GM12864 (cell line): ENCODE data around the gene CHST11.

Source experiments
- DNase-seq: peaks from one replicate; pipeline ENCODE4 v3.0.0-alpha.2; 2011; ENCODE audit warnings: low read depth
- H3K4me3 ChIP-seq: 2 replicates; pipeline ENCODE4 v1.5.1; 2011; ENCODE audit warnings: mild to moderate bottlenecking, low read depth, low read length, control low read depth
- TF ChIP-seq, protein P1 (sequence below): IDR thresholded peaks from 2 replicates; pipeline ENCODE4 v1.5.1; 2011; ENCODE audit warnings: low read depth, mild to moderate bottlenecking, moderate library complexity, low read length, control low read depth, inconsistent platforms; ENCODE audit errors: missing control alignments

CHST11 gene

DNA sequence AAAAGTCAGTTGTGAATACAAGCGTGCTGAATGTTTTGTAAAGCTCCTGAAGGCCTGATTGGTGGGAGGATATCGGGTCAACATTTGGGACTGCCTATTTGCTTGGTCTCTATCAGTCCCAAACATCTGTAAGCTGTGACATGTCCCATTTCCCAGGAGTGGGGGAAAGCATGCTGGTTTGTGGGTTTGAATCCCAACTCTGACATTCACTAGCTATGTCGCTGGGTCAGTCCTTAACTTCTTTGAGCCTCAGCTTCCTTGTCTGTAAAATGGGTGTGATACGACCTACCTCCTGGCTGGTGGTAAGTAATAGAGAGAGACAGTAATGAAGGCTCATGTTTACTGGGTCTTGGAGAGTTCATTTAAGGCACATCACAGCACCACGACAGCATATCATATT lies 136.7 kb downstream of the CHST11 start:
- no peak overlapping the region for H3K4me3 ChIP-seq
- DNase-seq = no peak
- TF ChIP-seq, protein P1, sequence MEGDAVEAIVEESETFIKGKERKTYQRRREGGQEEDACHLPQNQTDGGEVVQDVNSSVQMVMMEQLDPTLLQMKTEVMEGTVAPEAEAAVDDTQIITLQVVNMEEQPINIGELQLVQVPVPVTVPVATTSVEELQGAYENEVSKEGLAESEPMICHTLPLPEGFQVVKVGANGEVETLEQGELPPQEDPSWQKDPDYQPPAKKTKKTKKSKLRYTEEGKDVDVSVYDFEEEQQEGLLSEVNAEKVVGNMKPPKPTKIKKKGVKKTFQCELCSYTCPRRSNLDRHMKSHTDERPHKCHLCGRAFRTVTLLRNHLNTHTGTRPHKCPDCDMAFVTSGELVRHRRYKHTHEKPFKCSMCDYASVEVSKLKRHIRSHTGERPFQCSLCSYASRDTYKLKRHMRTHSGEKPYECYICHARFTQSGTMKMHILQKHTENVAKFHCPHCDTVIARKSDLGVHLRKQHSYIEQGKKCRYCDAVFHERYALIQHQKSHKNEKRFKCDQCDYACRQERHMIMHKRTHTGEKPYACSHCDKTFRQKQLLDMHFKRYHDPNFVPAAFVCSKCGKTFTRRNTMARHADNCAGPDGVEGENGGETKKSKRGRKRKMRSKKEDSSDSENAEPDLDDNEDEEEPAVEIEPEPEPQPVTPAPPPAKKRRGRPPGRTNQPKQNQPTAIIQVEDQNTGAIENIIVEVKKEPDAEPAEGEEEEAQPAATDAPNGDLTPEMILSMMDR = no peak

DNA sequence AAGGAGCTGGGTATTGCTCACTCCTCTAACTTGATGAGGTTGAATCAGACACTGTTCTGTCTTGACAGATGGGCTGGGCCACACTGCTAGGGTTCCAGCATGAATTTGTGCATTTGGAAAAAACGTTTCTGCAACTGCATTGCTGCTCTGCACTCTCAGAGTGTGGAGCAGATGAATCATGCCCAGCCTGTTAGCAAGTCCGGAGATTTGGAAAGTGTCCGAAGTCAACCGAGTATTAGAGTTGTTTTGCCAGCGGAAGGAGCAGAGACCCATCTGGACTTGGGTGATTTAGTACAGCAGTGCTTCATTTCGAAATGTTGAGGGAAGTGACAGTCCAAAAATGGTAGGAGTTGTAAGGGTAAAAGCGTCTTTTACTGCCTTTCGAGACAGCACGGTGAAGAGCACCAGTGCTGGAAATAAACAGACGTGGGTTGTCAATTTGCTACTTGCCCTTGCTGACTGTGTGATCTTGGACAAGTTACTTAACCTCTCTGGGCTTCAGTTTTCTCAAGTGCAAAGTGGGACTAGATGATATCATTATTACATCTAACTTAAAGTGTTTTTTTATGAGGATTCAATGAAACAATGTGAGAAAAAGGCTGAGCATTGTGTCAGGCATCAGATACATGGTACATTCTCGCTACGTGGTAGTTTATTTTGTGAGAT lies 139.5 kb downstream of the CHST11 start:
- no peak overlapping the region for H3K4me3 ChIP-seq
- TF ChIP-seq, protein P1 = no peak
- no peak for DNase-seq

DNA sequence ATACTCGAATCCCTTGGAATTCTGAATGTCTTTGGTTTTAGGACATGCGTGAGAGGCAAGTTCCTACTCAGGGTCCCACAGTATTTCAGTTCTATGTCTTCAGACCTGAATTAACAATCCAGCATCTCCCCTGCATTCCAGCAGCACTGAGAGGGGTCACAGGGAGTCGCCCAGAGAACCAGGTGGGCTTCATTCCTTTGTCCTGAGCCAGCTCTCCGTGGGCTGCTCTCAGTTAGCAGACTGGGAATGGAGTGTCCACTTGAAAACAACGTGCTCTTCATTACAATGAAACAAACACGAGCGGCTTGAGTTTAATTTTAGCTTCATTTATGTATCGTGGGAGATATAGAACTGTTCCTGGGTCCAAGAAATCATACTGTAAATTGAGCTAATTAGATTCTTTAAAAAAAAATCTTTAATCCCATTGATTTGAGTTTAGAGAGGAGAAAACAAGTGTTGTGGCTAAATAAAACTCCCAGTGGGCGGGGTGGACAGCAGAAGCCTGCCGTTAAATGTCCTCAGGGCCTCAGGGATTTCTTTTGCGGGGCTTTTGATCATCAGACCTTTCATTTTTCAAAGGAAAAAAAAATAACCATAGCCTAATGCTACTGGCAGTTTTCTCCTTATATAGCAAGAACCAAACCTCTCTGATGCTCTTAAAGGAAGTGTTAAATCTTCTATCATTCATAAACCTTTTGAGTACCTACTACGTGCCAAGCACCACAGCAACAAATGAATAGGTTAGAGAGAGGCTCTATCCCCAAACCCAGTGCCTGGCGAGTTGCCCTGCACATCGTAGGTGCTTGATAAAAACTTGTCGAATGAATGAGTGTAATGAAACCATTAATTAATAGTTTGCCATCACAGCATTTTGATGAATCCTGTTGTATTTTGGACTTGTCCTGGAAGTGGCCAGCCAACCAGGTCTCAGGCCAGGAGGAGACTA lies 140.4 kb downstream of the CHST11 start:
- H3K4me3 ChIP-seq = no peak overlapping the region
- TF ChIP-seq, protein P1 = no peak
- no peak for DNase-seq

DNA sequence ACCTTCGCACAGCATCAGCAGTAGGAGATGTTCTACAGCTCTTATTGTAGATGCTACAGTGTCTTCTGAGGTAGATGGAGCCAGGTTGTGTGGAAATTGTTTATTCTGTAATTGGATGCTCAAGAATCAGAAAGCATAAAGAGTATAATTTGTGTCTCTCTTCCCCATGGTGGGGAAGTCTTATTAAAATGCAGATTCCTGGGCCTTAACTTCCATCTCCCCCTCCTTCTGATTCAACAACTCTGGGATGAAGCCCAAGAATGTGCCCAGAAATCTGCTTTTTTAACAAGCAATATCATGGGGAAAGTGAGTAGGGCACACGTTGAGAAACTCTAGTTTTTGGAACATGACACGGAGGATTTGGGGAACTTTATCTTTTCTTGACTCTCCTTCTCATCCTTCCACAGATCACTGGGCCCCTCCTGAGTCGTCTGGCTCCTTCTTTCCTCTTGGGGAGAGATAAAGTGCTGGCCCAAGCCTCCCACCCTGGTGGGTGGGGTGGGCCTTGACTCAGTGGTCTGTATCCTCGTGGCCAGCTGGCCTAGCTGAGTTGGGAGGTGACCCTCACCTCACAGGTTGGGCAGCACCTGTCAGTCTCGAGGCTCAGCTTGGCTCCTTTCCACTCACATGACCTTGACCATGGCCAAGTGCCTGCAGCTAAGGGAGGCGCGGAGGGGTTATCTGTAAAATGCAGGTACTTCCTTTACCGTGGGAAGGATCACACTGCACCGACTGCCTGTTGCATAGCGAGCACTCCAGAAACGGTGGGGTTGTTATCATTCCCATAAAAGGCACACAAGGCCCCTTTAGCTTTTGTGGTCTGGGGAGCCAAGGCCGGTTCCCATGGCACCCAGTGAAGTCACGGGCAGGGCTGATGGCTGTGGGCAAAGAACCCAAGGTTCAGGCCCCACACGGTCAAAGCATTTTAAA lies 141.9 kb downstream of the CHST11 start:
- H3K4me3 ChIP-seq = no peak overlapping the region
- DNase-seq = no peak
- TF ChIP-seq, protein P1 = no peak

DNA sequence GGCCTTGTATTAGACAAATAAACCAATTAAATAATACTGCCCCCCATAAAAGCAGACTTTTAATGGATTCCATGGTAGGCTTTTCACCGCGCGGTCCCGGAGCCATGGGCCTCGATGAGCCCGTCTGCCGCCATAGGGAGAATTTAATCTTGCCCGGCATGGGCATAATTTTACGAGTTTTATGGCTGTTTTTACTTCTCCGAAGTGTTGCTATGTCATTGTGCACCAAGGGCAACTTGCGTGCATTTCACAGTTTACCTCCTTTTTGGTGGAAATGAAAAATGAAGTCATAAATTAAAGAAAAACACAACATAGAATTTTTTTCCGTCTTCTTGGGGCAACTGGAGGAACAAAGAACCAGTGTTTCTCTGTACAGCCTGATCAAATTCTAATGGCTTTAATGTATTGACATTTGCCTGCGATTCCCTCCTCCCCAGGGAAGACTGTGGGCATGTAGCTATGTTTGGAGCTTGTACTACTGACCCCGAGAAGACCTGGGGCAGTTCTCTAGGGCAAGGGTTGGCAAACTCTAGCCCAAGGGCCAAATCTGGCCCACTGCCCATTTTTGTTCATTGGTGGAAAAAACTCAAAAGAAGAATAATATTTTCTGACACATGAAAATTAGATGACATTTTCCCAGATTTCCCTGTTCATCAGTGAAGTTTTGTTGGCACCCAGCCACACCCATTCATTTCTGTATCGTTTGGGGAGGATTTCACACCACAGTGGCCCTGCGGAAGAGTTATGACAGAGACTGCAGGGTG lies 142.7 kb downstream of the CHST11 start:
- no peak overlapping the region for H3K4me3 ChIP-seq
- TF ChIP-seq, protein P1 = no peak
- no peak for DNase-seq

DNA sequence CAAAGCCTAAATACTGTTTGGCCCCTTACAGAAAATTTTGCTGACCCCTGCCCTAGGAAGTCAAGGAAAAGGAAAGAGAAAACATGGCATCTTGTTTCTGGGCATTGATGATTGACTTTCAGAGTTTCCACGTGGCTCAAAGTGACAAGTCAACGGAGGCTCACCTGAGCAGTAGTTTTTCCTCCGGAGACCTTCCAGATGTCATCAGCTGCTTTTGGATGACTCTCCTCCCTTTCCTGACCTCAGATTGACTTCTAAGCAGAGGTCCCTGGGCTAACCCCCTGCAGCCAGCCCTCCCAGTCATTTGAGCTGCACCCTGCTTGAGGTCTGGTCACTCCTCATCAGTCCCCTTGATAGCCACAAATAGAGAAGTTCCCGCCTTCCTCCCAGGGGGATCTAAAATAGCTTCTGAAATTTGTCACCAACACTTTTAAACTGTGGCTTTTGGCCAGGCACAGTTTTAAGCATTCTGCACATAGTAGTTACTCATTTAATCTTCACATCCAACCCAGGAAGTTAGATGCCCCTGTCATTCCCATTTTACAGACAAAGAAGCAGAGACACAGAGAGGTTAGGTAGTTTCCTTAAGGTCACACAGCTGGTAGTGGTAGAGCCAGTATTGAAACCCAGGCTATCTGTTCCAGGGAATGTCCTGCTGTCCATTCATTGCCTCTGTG lies 143.4 kb downstream of the CHST11 start:
- no peak for DNase-seq
- H3K4me3 ChIP-seq = no peak overlapping the region
- TF ChIP-seq, protein P1 = no peak
